NCI-H82 treated with DMSO at 0.1 percent for 48 hours (cell line): ENCODE measurements around the gene SMIM35.
"Not testable (repeated sequence)": the region's sequence is repeated elsewhere in the genome, so short reads cannot be mapped to it uniquely, and the experiment has no call there.

ENCODE experiments used
- DNase-seq: peaks from one replicate; lab custom pipeline; 2025; ENCODE audit not compliant: unreplicated experiment; lab: John Stamatoyannopoulos, UW

Gene SMIM35

DNA sequence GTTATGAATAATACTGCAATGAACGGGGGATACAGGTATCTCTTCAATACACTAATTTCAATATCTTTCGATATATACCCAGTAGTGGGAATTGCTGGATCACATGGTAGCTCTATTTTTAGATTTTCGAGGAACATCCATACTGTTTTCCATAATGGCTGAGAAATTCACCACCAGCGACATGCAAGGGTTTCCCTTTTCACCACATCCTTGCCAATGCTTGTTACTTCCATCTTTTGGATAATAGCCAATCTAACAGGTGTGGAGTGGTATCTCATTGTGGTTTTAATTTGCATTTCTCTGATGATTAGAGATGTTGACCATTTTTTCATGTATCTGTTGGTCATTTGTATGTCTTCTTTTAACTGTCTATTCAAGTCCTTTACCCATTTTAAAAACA, 94.6 kb downstream of the SMIM35 start:
- DNase-seq = no peak

DNA sequence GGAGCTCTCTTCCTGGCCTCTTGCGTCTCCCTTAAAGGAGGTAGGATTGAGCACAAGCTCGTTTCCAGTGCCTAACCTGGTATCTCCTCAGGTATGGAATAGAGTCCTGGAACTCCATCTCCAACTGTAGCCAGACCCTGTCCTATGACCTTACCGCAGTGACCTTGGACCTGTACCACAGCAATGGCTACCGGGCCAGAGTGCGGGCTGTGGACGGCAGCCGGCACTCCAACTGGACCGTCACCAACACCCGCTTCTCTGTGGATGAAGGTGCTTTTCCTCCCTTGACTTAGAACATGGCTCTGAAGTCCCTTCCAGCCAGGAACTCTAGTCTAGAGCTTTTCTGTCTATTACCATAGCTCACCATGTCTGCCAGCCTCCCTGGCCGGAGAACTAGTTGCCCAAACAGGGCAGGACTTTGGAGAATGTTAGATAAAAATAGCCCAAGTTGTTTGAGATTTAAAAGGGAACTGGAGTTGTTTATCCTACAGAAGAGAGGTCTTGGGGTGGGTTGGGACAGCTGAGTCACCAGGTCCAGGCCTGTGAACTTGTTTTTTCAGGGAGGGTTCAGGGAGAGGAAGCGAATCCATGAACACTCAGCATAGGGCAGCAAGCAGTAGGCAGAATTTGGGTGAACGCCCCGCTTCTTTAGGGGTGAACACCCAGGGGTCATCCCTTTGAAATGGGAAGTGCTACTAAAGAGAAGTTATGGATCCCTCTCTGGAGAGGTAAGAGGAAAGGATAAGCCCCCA, 97.2 kb downstream of the SMIM35 start:
- no peak for DNase-seq

DNA sequence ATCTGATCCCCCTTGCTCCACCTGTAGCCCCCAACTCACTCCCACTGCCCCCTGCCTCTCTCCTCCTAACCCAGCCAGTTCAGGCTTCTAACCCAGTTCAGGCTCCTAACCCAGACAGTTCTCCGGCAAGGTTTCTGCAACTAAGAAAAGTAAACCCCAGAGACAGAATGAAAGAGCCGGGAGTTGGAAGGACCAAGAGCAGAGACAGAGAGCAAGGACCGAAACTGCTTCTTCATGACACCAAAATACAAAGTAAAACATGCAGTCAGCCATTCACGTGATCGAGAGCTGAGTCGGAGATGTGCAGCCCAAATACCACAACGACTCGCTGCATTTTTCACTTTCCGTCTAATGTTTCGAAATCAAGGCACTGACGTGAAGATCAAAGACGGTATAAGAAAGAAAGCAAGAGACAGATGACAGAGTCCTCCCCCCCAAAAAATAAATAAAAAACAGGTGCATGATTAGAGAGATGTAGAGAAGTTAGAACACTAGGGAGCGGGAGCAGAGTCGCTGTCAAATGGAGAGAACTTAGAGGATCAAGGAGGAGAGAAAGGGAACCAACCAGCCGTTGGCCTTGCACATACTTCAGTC, 99.7 kb downstream of the SMIM35 start:
- DNase-seq = no peak

DNA sequence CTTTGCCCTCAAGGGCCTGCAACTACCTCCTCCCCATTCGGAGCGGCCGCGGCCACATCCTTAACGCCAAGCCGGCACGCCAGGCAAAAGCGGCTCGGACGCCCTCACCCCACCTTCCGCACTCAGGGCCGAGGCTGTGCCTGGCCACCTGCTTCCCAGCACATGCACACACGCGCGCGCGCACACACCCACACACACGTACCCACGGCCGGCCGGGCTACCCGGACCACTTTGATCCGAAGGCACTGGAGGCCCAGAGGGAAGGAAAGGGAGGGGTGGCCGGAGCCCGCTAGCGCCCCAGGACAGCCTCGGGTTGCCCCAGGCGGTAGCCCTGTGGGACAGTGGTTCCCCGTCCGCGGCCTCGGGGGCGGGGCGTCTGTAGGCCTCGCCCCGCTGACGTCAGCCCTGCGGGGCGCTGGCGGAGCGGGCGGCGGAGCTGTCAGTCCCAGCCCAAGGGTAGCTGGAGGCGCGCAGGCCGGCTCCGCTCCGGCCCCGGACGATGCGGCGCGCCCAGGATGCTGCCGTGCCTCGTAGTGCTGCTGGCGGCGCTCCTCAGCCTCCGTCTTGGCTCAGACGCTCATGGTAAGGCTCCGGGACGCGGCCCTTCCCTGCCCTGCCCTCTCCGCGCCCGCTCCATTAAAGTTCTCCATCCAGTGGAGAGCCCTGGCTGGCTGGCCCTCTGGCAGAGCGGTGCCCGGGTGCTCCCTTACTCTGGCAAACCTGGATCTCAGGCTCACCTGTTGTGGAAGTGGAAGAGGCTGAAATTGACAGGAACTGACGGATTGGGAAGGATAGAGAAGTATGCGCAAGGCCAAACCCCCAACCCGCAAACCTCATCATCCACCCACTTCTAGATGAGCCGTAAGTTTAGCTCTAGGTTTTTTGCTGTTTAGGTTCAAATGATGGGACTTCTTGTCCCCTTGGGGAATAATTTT, 100.5 kb downstream of the SMIM35 start, which contains the start of gene IL10RA:
IL10RA (plus strand) TSS at position 442 of the 935 bp plus-strand sequence; CDS start at position 516, 74 bp downstream.
- no peak for DNase-seq

DNA sequence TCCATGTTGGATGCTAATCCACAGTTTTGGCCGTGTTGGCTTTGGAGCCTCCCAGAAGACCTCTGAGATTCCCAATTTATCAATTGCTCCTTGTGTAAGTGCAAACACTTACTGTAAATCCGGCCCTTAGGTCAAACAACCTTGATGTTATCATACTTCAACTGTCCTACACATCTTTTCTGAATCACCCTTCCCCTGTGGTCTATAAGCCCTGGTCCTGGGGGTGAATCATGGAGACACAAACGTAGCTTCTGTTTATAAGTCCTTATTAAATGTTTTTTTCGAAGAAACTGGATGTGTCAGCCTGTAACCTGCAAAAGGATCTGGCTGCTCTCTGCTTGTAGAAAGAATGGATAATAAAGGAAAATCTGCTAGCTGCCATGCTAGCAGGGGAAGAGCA, 102.3 kb downstream of the SMIM35 start:
- no peak for DNase-seq

DNA sequence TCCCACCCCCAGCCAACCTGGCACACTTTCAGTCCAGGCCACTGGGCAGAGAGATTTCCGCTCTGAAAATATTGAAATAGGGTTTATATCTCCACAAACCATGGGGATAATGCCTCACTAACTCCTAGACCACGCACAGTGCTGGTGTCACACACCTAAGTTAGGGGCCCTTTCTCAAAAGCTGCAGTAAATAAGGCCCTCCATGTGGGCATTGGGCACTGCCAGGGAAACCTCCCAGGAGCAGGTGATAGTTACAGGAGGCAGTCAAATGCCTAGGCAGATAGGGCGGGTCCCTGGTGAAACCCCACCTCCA, 103.6 kb downstream of the SMIM35 start:
- DNase-seq = no peak

DNA sequence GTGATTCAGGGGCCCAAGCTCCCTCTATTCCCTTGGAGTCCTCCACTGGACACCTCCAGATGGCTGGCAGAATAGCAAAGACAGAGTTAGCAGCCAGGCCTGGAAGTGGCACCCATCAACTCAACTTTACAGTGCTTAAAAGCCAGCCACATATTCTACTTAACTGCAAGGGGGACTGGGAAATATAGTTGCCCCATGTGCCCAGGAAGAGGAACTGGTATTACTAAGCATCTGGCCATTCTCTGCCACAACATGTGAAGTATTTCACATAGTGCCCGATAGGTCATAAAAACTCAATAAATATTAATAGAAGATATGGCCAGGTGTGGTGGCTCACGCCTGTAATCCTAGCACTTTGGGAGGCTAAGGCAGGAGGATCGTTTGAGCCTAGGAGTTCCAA, 106.0 kb downstream of the SMIM35 start:
- no peak for DNase-seq

DNA sequence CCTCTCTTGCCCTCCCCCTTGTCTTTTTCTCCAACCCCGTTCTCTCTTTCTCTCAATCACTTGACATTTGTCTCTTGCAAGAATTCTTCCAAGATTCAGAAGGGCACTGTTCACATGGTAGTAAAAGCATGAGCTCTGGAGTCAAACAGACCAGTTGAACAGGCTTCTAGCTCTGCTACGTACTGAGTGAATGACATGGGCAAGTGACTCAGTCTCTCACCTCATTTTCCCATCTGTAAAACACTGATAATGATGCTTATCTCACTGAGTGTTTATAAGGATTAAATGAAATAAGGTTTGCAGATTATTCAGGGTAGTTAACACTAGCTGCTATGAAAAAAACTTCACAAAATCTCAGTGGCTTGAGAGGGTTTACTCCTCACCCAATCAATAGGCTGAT, 106.5 kb downstream of the SMIM35 start:
- no peak for DNase-seq

DNA sequence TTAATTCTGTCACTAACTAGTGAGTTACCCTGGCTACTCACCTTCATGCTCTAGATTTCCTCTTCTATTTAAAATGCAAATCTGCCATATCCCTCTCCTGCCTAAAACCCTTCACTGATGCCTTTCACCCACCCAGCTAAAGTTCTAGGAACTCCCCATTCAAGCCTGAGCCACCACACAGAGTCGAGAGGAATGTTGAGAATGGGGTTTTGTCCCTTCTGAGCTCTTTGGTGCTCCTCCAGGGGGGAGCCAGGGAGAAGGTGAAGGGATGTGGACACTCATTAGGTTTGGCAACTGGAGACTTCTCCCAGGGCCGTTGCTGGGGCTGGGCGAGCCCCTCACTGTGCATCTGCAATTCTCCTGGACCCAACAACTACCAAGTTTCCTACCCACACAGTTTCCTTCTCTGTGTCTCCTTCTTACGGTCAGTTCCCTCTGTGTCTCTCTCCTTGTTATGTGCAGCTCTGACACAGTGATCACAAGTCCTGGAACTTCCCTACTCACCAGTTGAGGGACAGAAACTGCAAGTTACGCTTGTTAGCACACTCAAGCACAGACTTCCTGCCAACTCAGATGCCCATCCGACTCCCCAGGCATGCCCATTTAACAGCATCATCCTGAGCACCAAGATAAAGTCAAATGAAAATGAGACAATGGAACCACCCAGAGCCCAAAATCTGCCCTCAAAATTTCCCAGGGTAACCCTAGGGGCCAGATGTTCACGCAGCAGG, 107.1 kb downstream of the SMIM35 start:
- no peak for DNase-seq

DNA sequence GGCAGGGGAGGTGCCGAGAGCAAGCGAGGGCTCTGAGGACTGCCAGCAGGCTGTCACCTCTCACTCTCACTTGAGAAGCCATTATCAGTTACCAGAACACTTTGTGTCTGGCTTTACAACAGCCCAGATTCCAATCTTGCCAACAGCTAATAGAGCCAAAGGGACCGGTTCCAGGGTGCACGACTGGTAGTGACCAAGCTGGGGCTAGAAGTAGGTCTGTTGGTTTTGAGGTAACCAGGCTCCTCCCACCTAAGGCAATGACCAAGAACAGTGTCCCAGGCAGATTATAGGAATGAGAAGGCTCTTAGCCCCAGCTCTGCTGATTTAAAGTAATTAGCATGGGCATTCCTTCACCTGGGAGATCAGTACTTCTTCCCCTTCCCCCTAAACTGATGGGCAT, 107.8 kb downstream of the SMIM35 start:
- DNase-seq = no peak

DNA sequence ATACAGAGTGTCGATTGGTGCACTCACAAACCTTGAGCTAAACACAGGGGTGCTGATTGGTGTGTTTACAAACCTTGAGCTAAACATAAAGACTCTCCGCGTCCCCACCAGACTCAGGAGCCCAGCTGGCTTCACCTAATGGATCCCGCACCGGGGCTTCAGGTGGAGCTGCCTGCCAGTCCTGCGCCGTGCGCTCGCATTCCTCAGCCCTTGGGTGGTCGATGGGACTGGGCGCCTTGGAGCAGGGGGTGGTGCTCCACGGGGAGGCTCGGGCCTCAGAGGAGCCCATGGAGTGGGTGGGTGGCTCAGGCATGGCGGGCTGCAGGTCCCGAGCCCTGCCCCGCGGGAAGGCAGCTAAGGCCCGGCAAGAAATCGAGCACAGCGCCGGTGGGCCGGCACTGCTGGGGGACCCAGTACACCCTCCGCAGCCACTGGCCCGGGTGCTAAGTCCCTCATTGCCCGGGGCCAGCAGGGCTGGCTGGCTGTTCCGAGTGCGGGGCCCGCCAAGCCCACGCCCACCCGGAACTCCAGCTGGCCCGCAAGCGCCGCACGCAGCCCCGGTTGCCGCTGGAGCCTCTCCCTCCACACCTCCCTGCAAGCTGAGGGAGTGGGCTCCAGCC, 108.4 kb downstream of the SMIM35 start:
- DNase-seq = not testable (repeated sequence)

DNA sequence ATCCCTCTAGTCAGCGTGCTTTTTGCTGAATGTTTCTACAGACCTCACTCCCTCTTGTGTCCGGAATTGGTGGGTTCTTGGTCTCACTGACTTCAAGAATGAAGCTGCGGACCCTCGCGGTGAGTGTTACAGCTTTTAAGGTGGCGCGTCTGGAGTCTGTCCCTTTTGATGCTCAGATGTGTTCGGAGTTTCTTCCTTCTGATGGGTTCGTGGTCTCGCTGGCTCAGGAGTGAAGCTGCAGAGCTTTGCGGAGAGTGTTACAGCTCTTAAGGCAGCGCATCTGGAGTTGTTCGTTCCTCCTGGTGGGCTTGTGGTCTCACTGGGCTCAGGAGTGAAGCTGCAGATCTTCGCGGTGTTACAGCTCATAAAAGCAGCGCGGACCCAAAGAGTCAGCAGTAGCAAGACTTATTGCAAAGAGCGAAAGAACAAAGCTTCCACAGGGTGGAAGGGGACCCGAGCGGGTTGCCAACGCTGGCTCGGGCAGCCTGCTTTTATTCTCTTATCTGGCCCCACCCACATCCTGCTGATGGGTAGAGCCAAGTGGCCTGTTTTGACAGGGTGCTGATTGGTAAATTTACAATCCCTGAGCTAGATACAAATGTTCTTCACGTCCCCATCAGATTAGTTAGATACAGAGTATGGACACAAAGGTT, 109.0 kb downstream of the SMIM35 start:
- DNase-seq = not testable (repeated sequence)

DNA sequence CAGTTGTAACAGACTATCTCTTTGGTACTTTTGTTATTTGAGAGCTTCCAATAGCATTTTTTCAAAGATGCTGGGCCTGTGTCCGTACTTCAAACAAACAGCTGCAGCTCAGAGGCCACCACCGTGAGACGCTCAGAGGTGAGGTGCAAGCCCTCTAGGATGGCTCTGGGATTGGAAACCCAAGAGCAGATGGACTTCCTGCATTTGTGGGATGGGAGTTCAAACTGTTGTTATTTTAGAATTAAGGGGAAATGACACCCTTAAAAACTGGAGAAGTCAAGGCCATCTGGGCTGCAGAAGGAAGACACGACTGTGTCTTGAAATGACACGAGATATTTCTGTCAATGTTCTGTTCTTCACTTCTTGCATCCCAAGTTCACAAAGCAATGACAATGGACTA, 109.7 kb downstream of the SMIM35 start:
- no peak for DNase-seq

DNA sequence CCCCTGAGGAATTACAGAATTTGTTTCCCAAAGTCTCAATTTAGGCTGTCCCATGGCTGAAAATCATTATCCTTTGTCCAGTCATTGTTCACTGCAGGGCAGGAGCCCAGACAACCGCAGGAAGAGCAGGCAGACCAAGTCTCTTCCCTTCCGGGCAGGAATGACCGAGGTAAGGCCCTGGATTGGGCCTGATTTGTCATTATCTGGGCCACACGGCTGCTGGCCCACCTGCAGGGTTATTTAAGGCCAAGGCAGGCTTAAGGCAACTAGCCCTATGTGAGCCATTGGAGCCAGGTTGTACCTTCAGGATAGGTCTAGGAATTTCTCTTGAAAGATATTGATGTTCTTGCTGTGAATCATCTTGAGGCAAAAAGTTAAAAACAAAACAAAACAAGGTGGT, 110.3 kb downstream of the SMIM35 start:
- no peak for DNase-seq

DNA sequence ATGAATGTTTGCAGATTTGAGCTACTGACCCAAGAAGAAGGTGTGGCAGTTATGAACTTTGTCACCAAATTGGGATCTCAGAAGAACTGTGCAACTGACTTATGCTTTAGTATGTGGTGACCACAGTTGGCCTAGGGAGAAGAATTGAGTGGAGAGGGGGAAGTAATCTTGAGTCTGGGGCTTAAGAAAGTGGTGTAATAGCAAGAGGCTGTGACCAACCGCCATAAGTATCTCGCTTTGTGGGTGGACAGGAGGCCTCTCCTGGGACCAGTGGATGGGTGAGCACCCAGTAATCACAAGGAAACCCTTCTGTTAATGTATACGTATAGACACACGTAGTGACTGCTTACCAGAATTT, 113.3 kb downstream of the SMIM35 start:
- DNase-seq = no peak

DNA sequence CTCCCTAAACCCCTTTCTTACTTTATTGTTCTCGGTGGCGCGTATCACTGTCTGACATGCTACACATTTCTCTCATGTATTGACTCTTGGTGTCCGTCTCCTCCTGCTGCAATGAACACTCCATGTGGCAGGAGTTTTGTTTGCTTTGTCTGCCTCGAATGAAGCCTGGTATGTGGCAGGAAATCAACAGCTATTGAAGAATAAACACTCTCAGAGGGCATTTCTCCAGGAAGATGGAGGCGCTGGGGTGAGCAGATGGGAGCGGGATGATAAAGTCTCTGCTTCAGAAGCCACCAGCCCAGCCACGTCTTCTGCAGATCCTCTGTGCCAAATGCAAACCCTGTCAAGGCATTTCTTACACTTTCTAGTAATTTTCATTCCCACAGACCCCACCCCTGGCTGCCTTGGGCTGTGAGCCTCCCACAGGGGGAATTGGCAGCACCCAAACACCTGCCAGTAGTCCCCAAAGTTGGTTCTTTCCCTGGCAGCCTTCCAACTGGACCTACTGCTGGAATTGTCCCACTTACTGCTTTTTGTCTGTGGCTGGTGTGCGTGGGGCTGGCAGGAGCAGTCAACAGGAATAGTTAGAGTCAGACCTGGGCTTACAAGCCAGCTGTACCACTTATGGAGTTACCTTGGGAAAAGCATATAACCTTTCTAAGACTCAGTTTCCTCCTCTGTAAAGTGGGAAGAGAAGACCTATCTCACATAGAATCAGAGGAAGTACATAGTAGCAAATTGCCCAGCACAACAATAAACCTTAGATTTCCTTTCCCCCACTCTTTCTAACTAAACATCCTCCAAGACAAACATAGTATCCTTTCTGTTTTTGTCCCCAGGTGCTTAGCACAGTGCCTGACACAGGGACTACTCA, 113.9 kb downstream of the SMIM35 start:
- no peak for DNase-seq

DNA sequence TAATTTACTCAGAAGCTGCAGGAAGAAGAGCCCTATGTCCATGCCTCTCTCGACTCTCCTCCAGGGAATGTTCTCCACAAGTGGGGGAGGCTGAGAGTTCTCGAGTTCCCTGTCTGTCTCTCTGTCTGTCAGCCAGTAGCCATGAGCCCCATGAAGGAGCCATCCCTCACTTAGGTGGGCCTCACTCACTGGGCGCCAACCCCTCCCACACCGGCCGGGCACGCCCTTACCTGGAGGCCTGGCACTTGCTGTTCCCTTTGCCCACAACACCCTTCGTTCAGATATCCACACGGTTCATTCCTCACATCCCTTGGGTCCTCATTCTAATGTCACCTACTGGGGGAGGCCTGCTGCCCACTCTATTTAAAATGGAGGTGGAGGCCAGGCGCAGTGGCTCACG, 114.7 kb downstream of the SMIM35 start:
- DNase-seq = no peak

DNA sequence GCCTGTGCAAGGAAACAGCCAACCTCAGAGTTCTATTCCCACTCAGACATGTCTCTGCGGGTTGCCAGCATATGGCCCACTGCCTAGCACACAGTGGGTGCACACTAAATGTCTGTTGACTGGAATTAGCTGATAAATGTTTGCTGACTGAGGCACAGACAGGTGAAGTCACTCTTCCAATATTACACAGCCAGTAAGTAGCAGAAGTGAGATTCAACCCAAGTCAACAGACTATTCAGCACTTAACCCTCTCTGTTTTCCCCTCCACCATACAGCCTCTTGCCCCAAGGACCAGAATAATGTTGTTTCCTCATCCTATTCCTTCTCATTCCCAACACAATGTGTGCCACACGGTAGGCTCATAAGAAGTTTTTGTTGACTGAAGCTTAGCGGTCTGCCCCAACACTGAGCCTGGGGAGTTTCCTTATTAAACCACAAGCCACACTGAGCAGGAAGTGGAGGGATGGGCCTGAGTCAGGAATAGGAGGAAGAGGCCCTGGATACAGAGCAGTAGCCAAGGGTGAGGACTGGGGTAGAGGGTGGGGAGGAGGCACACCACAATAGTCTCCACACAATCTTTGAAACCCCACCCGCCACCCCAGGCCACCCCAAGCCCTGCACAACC, 116.3 kb downstream of the SMIM35 start:
- DNase-seq = no peak
